ENCODE data around the gene SCARF1.

The SCARF1 gene

DNA sequence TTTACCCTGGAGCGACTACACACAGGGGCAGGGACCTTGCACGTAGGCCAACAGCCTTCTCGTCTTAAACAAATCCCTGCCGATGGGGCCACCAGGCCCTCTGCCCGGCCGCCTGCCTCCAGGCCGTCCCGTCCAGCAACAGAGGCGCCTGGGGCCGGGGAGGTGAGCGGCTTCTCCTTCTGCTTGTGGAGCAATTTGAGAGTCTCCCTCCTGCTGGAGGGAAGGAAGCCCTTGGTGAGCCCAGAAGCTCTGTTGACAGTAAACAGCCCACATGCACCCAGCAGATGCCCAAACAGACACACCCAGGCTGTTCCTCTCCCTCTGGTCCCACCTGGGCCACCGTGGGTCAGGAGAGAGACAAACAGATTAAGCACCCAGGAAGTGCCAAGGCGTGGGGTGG lies 25.0 kb downstream of the SCARF1 start:
- DNase-seq (ENCODE audit: low read depth): no peak
- TF ChIP-seq, protein P1, sequence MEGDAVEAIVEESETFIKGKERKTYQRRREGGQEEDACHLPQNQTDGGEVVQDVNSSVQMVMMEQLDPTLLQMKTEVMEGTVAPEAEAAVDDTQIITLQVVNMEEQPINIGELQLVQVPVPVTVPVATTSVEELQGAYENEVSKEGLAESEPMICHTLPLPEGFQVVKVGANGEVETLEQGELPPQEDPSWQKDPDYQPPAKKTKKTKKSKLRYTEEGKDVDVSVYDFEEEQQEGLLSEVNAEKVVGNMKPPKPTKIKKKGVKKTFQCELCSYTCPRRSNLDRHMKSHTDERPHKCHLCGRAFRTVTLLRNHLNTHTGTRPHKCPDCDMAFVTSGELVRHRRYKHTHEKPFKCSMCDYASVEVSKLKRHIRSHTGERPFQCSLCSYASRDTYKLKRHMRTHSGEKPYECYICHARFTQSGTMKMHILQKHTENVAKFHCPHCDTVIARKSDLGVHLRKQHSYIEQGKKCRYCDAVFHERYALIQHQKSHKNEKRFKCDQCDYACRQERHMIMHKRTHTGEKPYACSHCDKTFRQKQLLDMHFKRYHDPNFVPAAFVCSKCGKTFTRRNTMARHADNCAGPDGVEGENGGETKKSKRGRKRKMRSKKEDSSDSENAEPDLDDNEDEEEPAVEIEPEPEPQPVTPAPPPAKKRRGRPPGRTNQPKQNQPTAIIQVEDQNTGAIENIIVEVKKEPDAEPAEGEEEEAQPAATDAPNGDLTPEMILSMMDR (conservative IDR thresholded peaks at IDR 0.05; ENCODE audit: control insufficient read depth, insufficient read depth, low read depth, low read length): no peak
- no peak overlapping the region for H3K4me3 ChIP-seq (ENCODE audit: control insufficient read depth, low read depth, low read length)

DNA sequence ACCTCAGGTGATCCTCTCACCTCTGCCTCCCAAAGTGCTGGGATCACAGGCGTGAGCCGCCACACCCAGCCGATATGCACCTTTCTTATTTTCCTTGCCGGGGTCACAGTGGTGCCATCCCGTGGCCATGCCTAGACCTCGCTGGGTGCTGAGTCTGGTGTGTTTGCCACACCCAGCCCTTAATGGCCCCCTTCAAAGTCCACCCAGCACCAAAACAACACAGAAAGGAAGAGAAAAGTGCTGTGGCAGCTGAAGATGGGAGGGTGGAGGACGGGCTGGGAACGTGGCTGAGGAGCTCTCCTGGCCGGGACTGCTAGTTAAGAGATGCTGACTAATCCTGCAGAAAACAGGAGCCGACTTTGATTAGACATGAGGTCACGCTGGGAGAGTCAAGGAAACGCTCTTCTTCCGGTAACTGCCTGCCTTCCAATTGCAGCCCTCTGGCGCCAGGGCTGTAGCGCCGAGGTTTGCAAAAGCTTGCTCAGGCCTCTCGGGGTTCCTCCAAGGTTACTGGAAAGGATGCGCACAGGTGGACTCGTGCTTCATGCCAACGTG lies 27.8 kb downstream of the SCARF1 start:
- TF ChIP-seq, protein P1 (conservative IDR thresholded peaks at IDR 0.05; ENCODE audit: control insufficient read depth, insufficient read depth, low read depth, low read length): no peak
- no peak overlapping the region for H3K4me3 ChIP-seq (ENCODE audit: control insufficient read depth, low read depth, low read length)
- DNase-seq (ENCODE audit: low read depth): peak; percentile 79

DNA sequence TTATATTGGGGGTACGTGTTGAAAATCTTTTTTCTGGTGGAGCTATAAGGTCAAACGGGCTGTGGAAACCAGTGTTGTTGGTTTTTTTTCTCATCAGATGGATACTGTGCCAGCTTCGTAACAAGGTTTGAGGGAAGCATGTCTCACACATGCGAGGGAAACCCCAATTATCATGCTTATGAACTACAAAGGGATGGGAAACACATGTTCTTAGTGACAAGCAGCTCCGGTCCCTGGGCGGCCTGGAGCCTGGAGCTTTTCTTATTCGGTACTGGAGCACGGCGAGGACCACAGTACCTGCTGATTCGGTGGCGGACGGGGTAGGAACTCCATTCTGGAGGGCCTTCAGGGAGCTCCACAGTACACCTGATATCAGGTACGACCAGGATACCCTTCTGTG lies 29.4 kb downstream of the SCARF1 start:
- no peak overlapping the region for H3K4me3 ChIP-seq (ENCODE audit: control insufficient read depth, low read depth, low read length)
- no peak for DNase-seq (ENCODE audit: low read depth)
- TF ChIP-seq, protein P1 (conservative IDR thresholded peaks at IDR 0.05; ENCODE audit: control insufficient read depth, insufficient read depth, low read depth, low read length): no peak

DNA sequence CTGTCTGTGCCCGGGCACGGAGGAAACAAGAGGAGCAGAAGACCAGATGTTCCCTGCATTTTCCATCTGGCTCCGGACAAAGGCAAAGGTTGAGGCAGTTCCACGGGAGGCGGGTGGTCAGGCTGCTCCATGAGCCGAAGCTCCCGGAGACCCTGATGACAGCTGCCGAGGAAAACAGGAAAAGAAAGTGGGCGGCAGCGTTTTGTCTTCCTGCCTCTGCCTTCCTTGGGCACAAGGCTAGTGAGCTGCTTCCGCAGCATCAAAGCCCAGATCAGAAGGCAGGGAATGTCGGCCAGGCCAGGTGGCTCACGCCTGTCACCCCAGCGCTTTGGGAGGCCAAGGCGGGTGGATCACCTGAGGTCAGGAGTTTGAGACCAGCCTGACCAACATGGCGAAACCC lies 33.1 kb downstream of the SCARF1 start:
- TF ChIP-seq, protein P1 (conservative IDR thresholded peaks at IDR 0.05; ENCODE audit: control insufficient read depth, insufficient read depth, low read depth, low read length): no peak
- H3K4me3 ChIP-seq (ENCODE audit: control insufficient read depth, low read depth, low read length): no peak overlapping the region
- DNase-seq (ENCODE audit: low read depth): no peak

DNA sequence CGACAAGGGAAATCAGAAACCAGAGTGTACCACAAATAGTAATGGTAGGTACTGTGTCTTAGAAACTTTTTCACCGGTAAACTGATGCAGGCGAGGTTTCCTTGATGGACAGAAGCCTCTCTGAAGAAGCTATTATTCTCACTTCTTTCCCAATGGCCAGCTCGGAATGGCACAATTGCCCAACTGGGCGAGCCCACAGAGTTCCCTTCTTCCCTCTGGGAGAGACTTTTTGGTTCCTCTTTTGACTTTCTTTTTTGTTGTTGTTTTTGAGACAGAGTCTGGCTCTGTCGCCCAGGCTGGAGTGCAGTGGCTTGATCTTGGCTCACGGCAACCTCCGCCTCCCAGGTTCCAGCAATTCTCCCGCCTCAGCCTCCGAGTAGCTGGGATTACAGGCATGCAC lies 33.8 kb downstream of the SCARF1 start:
- DNase-seq (ENCODE audit: low read depth): no peak
- TF ChIP-seq, protein P1 (conservative IDR thresholded peaks at IDR 0.05; ENCODE audit: control insufficient read depth, insufficient read depth, low read depth, low read length): no peak
- no peak overlapping the region for H3K4me3 ChIP-seq (ENCODE audit: control insufficient read depth, low read depth, low read length)

DNA sequence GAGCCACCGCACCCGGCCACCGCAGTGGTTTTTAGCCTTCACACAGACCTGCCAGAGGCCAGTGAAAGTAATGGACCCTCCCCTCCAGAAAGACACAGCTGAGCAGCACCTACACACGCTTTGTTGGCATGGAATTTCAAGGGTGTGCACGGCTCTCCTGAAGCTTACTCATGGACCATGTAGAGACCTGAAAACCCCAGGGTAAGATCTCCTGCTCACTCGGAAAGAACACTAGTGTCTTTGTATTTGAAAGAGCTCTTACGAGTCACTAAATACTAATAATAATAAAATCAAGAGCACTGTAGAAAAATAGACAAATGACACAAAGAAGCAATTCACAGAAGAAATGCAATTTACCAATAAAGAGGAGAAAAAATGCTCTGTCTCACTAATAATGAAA lies 36.9 kb downstream of the SCARF1 start:
- DNase-seq (ENCODE audit: low read depth): no peak
- TF ChIP-seq, protein P1 (conservative IDR thresholded peaks at IDR 0.05; ENCODE audit: control insufficient read depth, insufficient read depth, low read depth, low read length): no peak
- no peak overlapping the region for H3K4me3 ChIP-seq (ENCODE audit: control insufficient read depth, low read depth, low read length)

DNA sequence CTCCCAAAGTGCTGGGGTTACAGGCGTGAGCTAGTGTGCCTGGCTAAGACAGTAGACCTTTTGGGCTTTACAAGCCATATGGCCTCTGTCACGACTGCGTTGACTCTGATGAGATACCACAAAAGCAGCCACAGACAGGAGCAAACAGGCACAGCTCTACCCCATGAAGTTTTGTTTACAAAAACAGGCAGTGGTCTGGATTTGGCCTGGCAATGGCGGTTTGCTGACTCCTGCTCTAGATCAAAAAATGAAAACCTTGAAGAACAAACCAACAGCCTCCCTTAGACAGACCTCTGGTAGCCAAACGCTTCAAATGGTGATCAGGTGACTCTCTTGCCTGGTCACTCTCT lies 37.6 kb downstream of the SCARF1 start:
- H3K4me3 ChIP-seq (ENCODE audit: control insufficient read depth, low read depth, low read length): no peak overlapping the region
- no peak for DNase-seq (ENCODE audit: low read depth)
- TF ChIP-seq, protein P1 (conservative IDR thresholded peaks at IDR 0.05; ENCODE audit: control insufficient read depth, insufficient read depth, low read depth, low read length): no peak

Data from fibroblast of mammary gland (primary cell).